Measurements from ENCODE around the gene KIF21B.

KIF21B gene

DNA sequence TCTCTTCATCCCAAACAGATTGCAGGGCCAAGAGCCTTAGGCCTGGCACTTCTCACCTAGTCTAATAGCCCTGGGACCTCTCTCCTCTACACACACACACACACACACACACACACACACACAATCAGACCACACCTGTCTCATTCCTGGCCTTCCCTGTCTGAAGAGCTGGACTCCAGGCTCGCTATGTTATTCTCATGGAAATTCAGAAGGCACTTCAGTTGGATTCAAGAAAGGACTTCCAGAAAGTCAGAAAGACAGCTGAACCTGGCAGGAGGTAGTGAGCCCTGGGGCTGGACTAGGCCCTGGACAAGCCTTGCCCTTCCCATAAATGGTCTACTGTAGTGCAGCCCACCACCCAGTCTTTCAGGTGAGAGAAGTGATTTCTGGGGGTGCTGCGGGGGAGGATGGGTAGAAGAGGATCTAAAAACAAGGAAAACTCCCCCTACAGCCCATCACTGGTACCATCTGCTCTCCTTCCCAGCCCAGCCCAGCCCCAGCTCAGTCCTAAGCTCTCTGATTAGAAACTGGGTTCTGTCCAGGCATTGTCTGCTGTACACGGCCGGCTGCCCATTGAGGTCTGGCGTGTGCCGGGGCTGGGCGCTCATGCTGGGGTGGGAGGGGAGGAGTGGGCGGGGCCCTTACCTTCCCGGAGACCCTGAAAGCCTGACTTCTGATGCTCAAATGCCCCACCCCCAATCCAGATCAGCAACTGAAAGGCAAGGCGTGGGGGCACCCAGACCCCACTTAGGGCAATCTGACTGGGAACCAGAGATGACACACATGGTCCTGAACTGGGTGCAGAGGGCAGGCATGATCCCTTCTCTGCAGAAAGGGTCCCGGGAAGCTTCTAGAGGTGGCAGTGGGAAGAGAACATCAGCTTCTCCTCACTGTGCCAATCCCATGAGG lies 2.5 kb downstream of the KIF21B start:
- in situ Hi-C loops (cut with HindIII; ENCODE audit: low sequenced_read_pairs): loop anchor here (5.0 kb wide), 1 partner anchor 54 kb away; no protein-coding TSS in a partner anchor

DNA sequence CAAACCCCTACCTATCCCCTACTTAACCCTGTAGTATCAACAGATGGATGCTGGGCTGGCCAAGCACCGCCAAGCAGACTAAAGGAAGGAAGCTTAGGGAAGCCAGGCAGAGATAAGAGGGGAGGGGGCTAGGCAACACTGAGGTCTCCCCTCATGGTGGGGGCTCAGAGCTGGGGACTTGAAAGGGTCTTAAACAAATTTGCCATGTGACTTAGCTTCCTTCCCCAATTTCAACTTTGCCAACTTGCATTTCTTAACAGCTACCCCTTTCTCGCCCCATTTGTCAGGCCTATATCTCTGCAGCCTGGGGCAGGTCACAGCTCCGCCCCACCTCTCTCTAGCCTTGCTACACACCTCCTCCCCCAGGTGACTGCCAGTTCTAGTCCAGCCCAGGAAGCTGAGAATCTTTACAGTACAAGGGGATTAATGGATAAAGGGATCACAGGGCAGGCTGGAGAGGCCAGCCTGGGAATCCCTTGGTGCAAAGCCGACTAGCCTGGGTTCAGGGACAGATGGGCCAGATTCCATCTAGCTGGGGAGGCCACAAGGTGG lies 3.4 kb downstream of the KIF21B start:
- in situ Hi-C loops (cut with HindIII; ENCODE audit: low sequenced_read_pairs): loop anchor here (5.0 kb wide), 1 partner anchor 53 kb away; no protein-coding TSS in a partner anchor

GRCh38 chr1:201019321-201019977 lies 4.1 kb downstream of the KIF21B start:
- in situ Hi-C loops (cut with HindIII; ENCODE audit: low sequenced_read_pairs): no loop called here

DNA sequence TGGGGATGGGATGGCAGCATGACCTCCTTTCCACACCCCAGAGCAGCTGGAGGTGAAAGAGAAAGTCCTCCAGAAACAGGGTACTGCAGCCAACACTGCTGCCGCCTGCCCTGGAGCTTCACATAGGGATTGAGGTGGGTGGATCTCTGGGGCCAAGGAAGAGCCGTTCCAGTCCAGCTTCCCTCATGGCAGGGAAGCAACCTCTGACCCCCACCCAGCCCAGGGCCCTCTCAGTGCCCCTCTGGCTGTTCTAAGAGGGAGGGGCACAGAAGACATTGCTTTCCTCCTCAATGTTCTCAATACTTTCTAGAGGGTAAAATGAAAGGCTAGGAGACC lies 5.7 kb downstream of the KIF21B start:
- in situ Hi-C loops (cut with HindIII; ENCODE audit: low sequenced_read_pairs): no loop called here

- in situ Hi-C loops (cut with HindIII; ENCODE audit: low sequenced_read_pairs): no loop called here
These were observed 6.3 kb downstream of the KIF21B start for GRCh38 chr1:201016943-201017827.

- in situ Hi-C loops (cut with HindIII; ENCODE audit: low sequenced_read_pairs): no loop called here
These were observed 7.3 kb downstream of the KIF21B start for GRCh38 chr1:201016211-201016651.

DNA sequence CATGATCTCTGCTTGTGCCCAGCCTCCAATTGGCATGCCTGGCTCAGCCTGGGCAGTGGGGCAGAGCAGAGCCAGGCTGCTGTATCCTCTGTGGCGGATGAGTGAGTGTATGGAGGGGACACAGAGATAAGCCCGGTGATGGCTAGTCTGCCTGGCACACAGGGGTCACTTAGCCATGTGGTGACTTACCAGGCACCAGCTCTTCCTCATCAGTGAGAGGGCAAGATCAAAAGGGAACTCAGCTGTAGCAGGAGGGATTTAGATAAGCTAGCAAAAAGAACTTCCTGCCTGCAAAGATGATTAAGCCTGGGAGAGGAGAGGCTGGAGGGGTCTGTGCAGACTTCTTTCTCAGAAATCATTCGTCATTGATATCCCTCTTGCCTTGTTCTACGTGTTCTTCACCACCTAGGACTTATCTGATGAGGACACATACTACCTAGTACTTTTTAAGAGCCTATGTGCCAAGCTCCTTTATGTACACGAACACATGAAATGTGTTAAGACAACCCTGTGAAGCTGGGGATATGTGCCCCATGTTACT lies 7.9 kb downstream of the KIF21B start:
- in situ Hi-C loops (cut with HindIII; ENCODE audit: low sequenced_read_pairs): no loop called here

DNA sequence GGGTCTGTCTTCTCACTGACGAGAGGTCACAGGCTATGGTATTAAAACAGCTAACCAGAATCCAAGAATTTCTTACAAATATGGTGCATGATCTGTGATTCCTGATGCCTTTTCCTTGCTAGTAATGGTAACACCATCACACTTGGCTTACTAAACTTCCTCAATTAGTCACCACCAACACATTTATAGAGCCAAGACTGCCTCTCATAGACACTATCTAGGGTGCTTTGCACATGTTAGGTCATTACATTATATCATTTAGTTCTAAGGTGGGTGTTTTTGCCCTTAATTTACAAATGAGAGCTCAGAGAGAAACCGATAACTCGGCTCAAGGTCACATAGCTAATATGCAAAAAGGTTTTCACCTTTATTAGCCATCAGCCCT lies 8.7 kb downstream of the KIF21B start:
- in situ Hi-C loops (cut with HindIII; ENCODE audit: low sequenced_read_pairs): no loop called here

GRCh38 chr1:201013991-201014815 lies 9.3 kb downstream of the KIF21B start:
- in situ Hi-C loops (cut with HindIII; ENCODE audit: low sequenced_read_pairs): no loop called here

DNA sequence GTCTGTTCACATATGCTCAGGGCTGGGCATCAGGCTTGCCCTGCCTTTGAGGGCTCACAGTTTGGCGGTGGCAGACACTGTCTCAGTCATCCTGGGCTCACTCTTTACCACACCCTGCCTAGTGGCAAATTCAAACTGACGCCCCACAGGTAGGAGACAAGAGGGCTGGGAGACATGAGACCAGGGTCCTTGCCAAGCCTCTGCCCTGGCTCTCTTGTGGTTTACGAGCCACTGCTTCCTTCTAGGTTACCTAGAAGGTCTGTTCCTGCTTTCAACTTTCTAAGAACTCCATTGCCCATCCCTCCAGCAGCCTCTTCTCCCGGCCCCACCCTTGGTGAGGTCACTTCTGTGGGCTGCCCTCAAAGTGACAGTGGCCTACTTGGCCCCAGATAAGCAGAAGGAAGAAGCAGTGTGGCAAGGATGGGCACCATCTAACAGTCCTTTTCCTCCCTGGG lies 10.5 kb downstream of the KIF21B start:
- in situ Hi-C loops (cut with HindIII; ENCODE audit: low sequenced_read_pairs): no loop called here

DNA sequence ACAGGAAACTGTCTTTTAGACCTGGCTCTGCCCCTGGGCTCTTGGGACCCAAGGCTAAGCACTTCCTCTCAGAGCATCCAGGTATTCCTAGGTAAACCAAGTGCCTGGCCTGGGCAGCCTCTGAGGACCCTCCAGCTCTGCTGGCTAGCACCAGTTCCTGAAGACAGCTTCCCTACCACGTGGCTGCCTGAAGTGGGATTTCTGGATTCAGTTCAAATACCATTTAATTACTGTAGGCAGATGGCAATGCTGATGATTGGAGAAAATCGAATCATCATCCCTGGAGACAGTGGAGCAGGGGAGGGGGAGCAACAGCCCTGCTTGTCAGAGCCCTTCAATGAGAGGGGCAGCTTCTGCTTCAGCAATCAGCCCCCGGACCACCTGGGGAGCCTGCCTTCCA lies 11.9 kb downstream of the KIF21B start:
- in situ Hi-C loops (cut with HindIII; ENCODE audit: low sequenced_read_pairs): no loop called here

- in situ Hi-C loops (cut with HindIII; ENCODE audit: low sequenced_read_pairs): no loop called here
These were observed 13.4 kb downstream of the KIF21B start for GRCh38 chr1:201009962-201010645.

GRCh38 chr1:201008666-201009360 lies 14.7 kb downstream of the KIF21B start:
- in situ Hi-C loops (cut with HindIII; ENCODE audit: low sequenced_read_pairs): no loop called here

DNA sequence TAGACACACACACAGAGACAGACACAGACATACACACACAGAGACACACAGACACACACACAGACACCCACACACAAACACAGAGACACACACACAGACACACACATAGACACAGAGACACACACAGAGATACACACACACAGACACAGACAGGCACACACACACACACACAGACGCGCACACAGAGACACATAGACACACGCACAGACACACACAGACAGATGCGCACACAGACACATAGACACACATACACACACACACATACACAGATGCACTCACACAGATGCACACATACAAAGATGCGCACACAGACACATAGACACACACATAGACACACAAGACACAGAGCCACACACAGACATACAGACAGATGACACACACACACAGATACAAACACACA lies 16.0 kb downstream of the KIF21B start:
- in situ Hi-C loops (cut with HindIII; ENCODE audit: low sequenced_read_pairs): no loop called here

DNA sequence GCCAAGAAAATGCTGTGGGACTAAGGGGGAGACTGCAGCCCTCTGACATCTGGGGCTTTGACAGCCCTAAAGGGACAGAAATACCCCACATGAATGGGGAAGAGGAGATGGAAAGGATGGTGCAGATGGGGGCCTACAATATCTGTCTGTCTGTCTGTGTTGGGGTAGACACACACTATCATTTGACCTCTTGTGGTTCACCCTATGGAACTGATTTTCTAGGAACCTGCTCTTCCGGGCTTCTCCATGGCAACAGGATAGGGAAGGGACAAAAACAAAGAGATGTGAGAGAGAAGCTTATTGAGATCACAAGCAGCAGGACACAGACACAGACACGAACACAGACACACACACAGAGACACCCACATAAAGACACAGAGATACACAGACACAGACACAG lies 17.1 kb downstream of the KIF21B start:
- in situ Hi-C loops (cut with HindIII; ENCODE audit: low sequenced_read_pairs): no loop called here

GRCh38 chr1:201004732-201005131 lies 18.8 kb downstream of the KIF21B start:
- in situ Hi-C loops (cut with HindIII; ENCODE audit: low sequenced_read_pairs): no loop called here

DNA sequence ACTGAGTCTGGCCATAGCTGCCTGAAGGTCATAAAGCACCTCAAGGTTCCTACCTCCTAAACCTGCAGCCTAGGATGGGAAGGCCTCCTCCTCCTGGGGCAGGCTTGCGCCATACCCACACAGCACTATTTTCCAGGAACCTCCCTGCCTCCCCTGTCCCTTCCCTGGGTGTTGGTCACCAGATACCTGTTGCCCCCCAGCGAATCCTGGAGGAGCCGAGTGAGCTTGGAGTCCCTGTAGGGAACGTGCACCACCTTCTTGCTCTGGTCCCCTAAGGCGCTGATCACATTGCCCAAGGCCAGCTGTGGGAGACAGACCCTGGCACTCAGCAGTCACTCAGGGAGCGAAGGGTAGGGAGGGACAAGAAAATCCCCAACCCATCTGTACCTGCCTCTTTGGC lies 19.4 kb downstream of the KIF21B start:
- in situ Hi-C loops (cut with HindIII; ENCODE audit: low sequenced_read_pairs): no loop called here

- in situ Hi-C loops (cut with HindIII; ENCODE audit: low sequenced_read_pairs): no loop called here
These were observed 21.0 kb downstream of the KIF21B start for GRCh38 chr1:201002510-201002909.

DNA sequence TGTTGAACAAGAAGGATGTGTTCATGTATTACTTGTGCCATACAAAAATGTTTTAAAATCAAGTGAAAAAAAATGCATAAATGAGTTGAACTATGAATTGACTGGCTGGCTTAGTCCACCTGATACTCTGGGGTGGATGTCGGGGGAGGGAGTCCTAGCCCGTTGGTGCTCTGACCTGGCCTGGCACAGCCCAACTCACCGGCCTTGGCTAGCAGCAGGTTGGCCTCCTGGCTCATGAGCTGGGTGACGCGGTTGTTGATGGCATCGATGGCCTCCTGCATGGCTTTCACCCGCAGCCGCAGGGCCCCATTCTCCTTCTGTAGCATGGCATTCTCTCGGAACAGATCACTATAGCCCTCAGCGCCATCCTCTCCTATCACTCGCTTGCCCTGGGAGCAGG lies 21.6 kb downstream of the KIF21B start:
- in situ Hi-C loops (cut with HindIII; ENCODE audit: low sequenced_read_pairs): no loop called here

Measured in endothelial cell of hepatic sinusoid (primary cell).